GM21390 (cell line): Measurements from ENCODE around the gene NPVF.

Experiments used
- ATAC-seq: cut with Tn5 transposase; IDR thresholded peaks from one replicate; pipeline ENCODE4 v1.9.1; 2021; ENCODE audit not compliant: unreplicated experiment

Gene NPVF, protein sequence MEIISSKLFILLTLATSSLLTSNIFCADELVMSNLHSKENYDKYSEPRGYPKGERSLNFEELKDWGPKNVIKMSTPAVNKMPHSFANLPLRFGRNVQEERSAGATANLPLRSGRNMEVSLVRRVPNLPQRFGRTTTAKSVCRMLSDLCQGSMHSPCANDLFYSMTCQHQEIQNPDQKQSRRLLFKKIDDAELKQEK

DNA sequence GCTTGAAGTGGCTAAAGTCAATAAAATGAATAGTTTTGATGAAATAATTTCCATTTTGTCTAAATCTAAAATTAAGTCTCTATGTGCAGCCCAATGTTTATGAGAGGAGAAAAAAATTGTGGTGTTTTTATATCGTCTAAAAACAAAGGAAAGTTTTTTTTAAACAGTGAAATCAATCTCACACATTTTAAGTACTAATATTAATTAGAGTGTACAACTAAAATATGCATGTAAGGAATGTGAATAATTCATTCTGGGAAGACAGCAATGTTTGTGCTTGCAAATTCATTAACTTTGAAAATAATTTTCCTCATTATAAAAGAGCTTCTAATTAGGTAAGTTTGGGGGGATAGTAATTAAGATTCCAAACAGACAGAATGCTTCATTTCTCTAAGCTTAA, at the start of gene NPVF:
Gene NPVF (minus strand): TSS at position 101 of the 400 bp plus-strand sequence. CDS start 47 bp downstream, at position 54.
- no peak for ATAC-seq

DNA sequence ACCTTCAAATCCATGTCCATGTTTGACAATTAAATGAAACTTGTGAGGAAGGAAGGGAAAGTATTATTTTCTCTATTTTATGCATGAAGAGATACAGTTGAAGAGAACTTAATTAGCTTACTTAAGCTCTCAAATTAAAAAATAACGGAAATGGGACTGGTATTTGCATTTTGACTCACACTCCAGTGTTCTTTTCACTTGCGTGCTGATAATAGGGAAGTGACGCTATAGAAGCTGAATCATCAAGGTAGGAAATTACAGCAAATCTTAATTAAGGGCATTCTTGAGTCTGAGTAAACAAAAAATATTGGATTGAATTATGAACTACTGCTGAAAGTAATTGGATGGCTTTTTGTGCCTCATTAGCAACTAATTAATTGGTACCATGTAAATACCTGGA, 44.0 kb upstream of the NPVF start:
- ATAC-seq = no peak

GRCh38 chr7:25263337-25263736, 35.1 kb upstream of the NPVF start:
- ATAC-seq = no peak

DNA sequence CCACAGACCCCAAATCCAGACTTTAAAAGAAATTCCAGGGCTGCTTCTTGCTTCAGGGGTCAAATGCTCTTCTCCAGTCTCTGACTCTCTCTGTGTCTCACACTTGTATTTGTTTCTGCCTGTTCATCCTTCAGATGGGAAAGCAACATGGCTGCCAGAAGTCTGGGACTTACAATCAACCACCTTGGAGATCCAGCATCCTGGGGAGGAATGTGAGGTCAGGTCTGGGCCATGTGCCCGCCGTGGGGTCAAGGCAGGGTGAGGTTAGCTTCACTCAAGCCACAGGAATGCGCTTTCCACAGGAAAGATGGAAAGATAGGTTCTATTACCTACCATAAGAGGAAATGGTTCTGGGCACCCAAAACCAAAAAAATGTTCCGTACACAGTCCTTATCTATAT, 34.3 kb upstream of the NPVF start:
- ATAC-seq = no peak

DNA sequence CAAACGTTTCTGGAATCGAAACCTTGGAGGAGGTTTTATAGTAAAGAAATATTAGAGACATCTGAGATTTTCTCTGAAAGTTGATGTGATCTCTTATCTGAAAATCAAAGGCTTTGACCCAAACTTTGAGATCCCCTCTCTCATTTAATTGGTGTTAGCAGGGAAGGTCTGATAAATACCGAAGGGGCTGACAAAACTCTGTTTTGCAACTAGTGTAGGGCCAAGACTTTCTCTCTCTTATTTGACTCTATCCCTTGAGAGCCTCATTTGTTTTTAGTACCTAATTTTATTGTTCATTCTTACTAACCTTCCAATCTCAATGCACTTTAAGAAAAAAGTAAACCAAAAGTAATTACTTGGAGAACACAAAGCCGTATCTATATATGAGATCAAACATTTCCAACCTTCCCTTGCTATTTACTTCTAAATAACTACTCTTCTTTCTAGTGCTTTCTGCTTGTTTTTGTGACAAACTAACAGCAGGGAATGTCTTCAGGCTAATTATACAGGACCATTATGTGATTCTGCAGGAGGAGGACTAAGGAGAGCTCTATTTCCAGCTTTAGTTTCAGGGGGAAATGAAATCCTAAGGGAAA, 33.4 kb upstream of the NPVF start:
- no peak for ATAC-seq

- no peak for ATAC-seq
Measured at GRCh38 chr7:25260862-25261494, 32.7 kb upstream of the NPVF start.

GRCh38 chr7:25259487-25260243, 31.4 kb upstream of the NPVF start:
- peak; percentile 89 for ATAC-seq

GRCh38 chr7:25256333-25256819, 28.1 kb upstream of the NPVF start:
- no peak for ATAC-seq

DNA sequence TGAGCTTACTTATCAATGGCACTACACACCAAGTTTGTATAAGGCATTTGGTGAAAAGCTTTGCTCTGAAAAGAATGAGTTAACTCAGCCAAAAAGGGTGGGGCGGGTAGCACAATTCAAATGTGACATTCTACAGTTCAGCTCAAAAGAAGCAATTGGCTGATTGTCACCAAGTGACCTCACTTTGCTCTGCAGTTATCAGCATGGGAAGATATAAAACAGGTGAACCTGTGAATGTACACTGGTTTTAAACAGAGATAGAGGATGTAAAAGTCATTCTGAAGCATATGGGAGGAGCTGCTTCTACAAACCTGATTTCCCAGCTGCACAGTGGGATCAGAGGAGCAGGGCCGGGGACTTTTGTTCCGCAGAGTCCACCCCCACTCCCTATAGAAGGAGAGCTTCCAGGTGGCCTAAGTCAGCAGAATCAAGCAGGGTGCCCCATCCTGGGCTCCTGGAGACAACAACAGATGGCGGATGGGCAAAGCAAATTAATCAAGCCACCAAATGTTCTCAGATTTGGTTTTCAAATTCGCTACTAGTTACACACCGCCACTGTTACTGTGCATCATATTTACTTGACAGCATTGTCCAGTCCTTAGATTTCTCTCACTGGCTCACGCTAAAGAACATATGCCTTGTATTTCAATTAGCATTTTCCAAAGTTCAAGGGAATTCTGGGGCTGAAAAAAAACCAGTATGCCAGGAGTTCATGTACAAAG, 27.5 kb upstream of the NPVF start:
- no peak for ATAC-seq

DNA sequence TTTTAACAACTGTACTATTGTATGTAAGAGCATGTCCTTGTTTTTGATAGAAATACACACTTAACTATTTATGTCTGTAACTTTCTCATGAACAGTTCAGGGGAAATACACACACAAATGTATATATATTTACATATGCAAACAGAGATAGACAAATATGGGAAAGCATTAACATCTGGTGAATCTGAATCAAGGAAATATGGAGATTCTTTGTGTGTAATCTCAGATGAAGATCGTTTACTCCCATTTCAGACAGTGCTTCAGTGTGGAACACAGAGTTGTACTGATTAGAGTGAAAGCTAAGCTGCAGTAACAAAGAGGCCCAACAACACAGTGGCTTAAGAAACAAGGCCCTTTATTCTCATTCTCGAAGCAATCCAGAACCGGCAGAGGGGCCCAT, 26.3 kb upstream of the NPVF start:
- no peak for ATAC-seq

DNA sequence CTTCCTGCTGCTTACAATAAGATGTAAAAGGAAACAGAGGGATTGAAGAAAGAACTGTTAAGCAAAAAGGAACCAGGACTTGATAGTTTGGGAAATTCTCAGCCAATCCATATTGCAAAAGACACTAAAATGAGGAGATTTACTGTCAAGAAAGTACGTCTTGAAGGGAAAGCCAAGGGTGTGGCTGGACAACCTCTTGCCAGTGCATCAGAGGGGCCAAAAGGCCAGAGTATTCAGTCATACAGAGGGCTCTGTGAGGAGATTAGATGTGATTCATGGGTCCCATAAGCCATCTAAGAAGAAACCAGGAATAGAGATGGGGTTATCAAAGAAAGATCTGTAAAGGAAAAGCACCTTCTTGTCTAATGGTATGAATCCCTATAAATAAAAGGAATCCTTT, 25.4 kb upstream of the NPVF start:
- ATAC-seq = no peak

GRCh38 chr7:25250386-25250785, 22.1 kb upstream of the NPVF start:
- no peak for ATAC-seq

- ATAC-seq = no peak
Measured at GRCh38 chr7:25249772-25250171, 21.5 kb upstream of the NPVF start.

- ATAC-seq = no peak
Measured at GRCh38 chr7:25246306-25246705, 18.0 kb upstream of the NPVF start.

DNA sequence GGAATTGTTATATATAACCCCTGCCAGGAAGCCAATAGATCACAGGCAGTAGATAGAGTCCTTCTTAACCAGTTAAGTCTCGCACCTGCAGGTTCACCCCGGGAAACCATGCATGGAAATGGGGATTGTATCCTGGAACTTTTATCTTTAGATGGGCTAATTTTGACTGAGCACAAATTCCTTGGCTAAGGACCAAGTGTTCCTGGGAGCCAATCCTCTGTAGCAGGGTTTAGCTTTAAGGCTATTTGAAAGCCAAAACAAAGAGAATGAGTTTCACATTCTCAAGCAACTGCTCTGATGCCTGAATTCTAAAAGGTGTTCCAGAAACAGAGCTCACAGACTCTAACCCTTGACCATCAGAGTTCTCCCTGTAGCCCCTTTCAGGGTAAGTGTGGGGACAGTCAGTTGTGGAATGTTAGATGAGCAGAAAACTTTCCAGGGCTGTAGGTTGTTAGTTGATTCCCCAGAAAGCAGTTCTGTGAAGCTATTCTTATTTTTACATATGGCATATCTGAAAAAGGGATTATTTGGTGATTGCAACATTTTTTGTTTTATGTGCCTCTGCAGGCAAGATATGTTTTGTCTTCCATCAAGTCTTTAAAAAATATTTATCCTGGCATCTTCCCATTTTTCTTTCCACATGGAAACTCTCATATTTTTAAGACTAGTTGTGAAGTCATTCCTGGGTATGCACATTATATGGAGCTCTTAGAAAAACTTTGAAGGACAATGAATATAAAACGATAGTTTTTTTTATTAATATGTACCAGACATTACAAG, 16.2 kb upstream of the NPVF start:
- ATAC-seq = no peak

GRCh38 chr7:25242678-25243077, 14.4 kb upstream of the NPVF start:
- no peak for ATAC-seq

- no peak for ATAC-seq
Measured at GRCh38 chr7:25240896-25241295, 12.6 kb upstream of the NPVF start.

DNA sequence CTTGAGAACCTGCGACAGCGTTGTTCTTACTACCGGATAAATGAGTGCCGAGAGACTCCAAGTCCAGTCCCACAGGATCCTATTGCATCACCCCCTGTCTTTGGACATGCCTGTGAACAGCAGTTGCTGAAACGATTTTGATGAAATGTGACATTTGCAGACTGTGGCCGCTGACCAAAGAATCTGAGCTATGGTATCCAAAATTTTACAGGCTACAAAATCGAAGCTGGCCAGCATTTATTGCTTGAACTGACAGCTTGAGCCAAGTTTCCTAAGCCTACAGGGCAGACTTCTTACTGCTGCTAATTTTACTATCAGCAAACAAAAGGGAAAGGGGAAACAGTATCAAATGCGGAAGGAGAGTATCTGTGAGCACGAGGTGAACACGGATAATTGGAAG, 12.1 kb upstream of the NPVF start:
- no peak for ATAC-seq

- ATAC-seq = no peak
Measured at GRCh38 chr7:25239888-25240287, 11.6 kb upstream of the NPVF start.

DNA sequence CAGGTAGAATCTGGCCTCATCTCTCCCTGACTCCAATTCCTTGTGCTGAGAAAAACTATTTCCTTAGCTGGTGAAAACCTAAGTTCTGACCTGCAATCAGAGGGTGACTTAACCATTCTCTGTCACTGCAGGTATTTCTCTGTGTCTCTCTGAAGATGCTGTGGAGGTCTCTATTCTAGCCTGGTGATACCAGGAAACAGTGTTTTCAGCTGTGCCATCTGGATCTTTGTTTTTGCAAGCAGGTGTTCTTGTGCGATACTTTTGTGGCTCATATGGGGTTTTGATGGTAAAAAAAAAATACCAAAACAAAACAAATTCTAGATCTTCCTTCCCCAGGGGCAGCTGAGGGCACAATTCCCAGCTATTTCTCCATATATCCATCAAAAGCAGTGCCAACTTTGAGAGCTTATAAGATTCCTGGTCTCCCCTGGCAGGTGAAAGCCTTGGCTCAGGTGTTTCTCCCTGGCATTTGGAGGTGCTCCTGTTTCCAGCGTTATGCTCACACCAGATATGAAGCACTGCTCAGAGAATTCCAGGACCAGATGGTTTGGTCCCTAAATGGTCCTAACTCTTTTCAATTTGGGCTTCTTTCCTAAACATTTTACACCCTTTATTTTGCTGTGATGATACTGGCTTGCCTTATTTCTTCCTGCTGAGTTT, 9.9 kb upstream of the NPVF start:
- no peak for ATAC-seq
